HUES48 (cell line): ENCODE results near the gene DPM2.
A peak's percentile ranks its signal among the peaks of the same experiment; 100 is the strongest.

Experiments
- H3K27ac ChIP-seq: one replicate; pipeline ENCODE4 v1.7.0; 2013; ENCODE audit warnings: low read depth, low read length, inconsistent platforms
- H3K27me3 ChIP-seq: 2 replicates; pipeline ENCODE4 v1.6.1; 2013; ENCODE audit warnings: mild to moderate bottlenecking, low read length; ENCODE audit not compliant: control insufficient read depth, insufficient read depth
- H3K36me3 ChIP-seq: 2 replicates; pipeline ENCODE4 v1.6.1; 2013; ENCODE audit warnings: low read length; ENCODE audit not compliant: control insufficient read depth, insufficient read depth
- H3K4me1 ChIP-seq: 2 replicates; pipeline ENCODE4 v1.6.1; 2013; ENCODE audit warnings: mild to moderate bottlenecking, low read length; ENCODE audit not compliant: control insufficient read depth, insufficient read depth
- H3K4me3 ChIP-seq: 2 replicates; pipeline ENCODE4 v1.5.1; 2013; ENCODE audit warnings: mild to moderate bottlenecking, low read depth, low read length
- H3K9ac ChIP-seq: 2 replicates; pipeline ENCODE4 v1.6.1; 2013; ENCODE audit warnings: mild to moderate bottlenecking, low read depth, low read length, moderate library complexity
- H3K9me3 ChIP-seq: 2 replicates; pipeline ENCODE4 v1.6.1; 2013; ENCODE audit warnings: low read length; ENCODE audit not compliant: control insufficient read depth, insufficient read depth

The DPM2 gene

GRCh38 chr9:127953154-127953553 lies 15.5 kb upstream of the DPM2 start:
- no peak overlapping the region for H3K9ac ChIP-seq
- no peaks in the 10 kb centered on the region for H3K36me3 ChIP-seq
- no peak overlapping the region for H3K4me3 ChIP-seq
- H3K27me3 ChIP-seq: no peaks in the 10 kb centered on the region
- H3K9me3 ChIP-seq: no peaks in the 10 kb centered on the region
- H3K27ac ChIP-seq: no peak overlapping the region
- peaks cover 5% of the 10 kb centered on the region for H3K4me1 ChIP-seq

- H3K9me3 ChIP-seq: no peaks in the 10 kb centered on the region
- H3K27ac ChIP-seq: no peak overlapping the region
- no peak overlapping the region for H3K4me3 ChIP-seq
- H3K4me1 ChIP-seq: peaks cover 3% of the 10 kb centered on the region
- peaks cover 11% of the 10 kb centered on the region for H3K36me3 ChIP-seq
- no peak overlapping the region for H3K9ac ChIP-seq
- no peaks in the 10 kb centered on the region for H3K27me3 ChIP-seq
These were observed 13.0 kb upstream of the DPM2 start for GRCh38 chr9:127950513-127951289.

GRCh38 chr9:127949827-127950512 lies 12.3 kb upstream of the DPM2 start:
- peaks cover 18% of the 10 kb centered on the region for H3K36me3 ChIP-seq
- H3K9me3 ChIP-seq: no peaks in the 10 kb centered on the region
- H3K4me1 ChIP-seq: no peaks in the 10 kb centered on the region
- H3K27me3 ChIP-seq: no peaks in the 10 kb centered on the region
- no peak overlapping the region for H3K4me3 ChIP-seq
- H3K27ac ChIP-seq: no peak overlapping the region
- no peak overlapping the region for H3K9ac ChIP-seq

GRCh38 chr9:127947841-127948710 lies 10.4 kb upstream of the DPM2 start:
- Histone ChIP-seq H3K27ac (no peak overlapping the region), H3K4me1 (peaks cover 9% of the 10 kb centered on the region)

GRCh38 chr9:127946728-127947127 lies 9.1 kb upstream of the DPM2 start:
- Histone ChIP-seq H3K27me3 (no peaks in the 10 kb centered on the region), H3K4me1 (peaks cover 14% of the 10 kb centered on the region)

More at GRCh38 chr9:127947841-127948710, 10.4 kb upstream of the DPM2 start:
- H3K36me3 ChIP-seq: peaks cover 32% of the 10 kb centered on the region
- no peaks in the 10 kb centered on the region for H3K27me3 ChIP-seq
- no peaks in the 10 kb centered on the region for H3K9me3 ChIP-seq
- no peak overlapping the region for H3K9ac ChIP-seq
- no peak overlapping the region for H3K4me3 ChIP-seq

GRCh38 chr9:127945942-127946341 lies 8.3 kb upstream of the DPM2 start:
- Histone ChIP-seq H3K36me3 (peaks cover 50% of the 10 kb centered on the region), H3K9me3 (no peaks in the 10 kb centered on the region), H3K4me1 (peaks cover 14% of the 10 kb centered on the region)

More at GRCh38 chr9:127946728-127947127, 9.1 kb upstream of the DPM2 start:
- Histone ChIP-seq H3K9ac (no peak overlapping the region), H3K9me3 (no peaks in the 10 kb centered on the region), H3K4me3 (no peak overlapping the region), H3K36me3 (peaks cover 44% of the 10 kb centered on the region), H3K27ac (no peak overlapping the region)

GRCh38 chr9:127945338-127945737 lies 7.7 kb upstream of the DPM2 start:
- Histone ChIP-seq H3K4me1 (peaks cover 14% of the 10 kb centered on the region), H3K9ac (no peak overlapping the region), H3K27ac (no peak overlapping the region), H3K9me3 (no peaks in the 10 kb centered on the region), H3K36me3 (peaks cover 51% of the 10 kb centered on the region), H3K27me3 (no peaks in the 10 kb centered on the region), H3K4me3 (no peak overlapping the region)

More at GRCh38 chr9:127945942-127946341, 8.3 kb upstream of the DPM2 start:
- H3K4me3 ChIP-seq: no peak overlapping the region
- H3K27me3 ChIP-seq: no peaks in the 10 kb centered on the region
- no peak overlapping the region for H3K9ac ChIP-seq
- no peak overlapping the region for H3K27ac ChIP-seq

- Histone ChIP-seq H3K4me1 (peaks cover 14% of the 10 kb centered on the region), H3K9ac (no peak overlapping the region), H3K9me3 (no peaks in the 10 kb centered on the region), H3K27ac (peak overlapping the region; percentile 58), H3K36me3 (peaks cover 57% of the 10 kb centered on the region), H3K4me3 (no peak overlapping the region), H3K27me3 (no peaks in the 10 kb centered on the region)
These were observed 7.0 kb upstream of the DPM2 start for GRCh38 chr9:127944586-127945218.

GRCh38 chr9:127943731-127944144 lies 6.1 kb upstream of the DPM2 start:
- H3K4me3 ChIP-seq: no peak overlapping the region

GRCh38 chr9:127943011-127943662 lies 5.5 kb upstream of the DPM2 start:
- Histone ChIP-seq H3K9ac (no peak overlapping the region), H3K27ac (no peak overlapping the region), H3K4me1 (peaks cover 14% of the 10 kb centered on the region), H3K9me3 (no peaks in the 10 kb centered on the region), H3K4me3 (no peak overlapping the region), H3K27me3 (no peaks in the 10 kb centered on the region), H3K36me3 (peaks cover 57% of the 10 kb centered on the region)

More at GRCh38 chr9:127943731-127944144, 6.1 kb upstream of the DPM2 start:
- peak overlapping the region; percentile 58 for H3K27ac ChIP-seq
- peaks cover 14% of the 10 kb centered on the region for H3K4me1 ChIP-seq
- no peaks in the 10 kb centered on the region for H3K27me3 ChIP-seq
- H3K9me3 ChIP-seq: no peaks in the 10 kb centered on the region
- peaks cover 57% of the 10 kb centered on the region for H3K36me3 ChIP-seq
- H3K9ac ChIP-seq: no peak overlapping the region
